HFFc6 (cell line): ENCODE measurements around the gene ITGA6. TPM values are rescaled to one million over a fixed set of nuclear protein-coding genes. Genes with fewer than 3 reads are reported as not detected.
A peak's percentile ranks its signal among the peaks of the same experiment; 100 is the strongest.

Source experiments
- DNase-seq: peaks from one replicate; pipeline ENCODE4 v3.0.0-alpha.2; 2018
- H3K27ac Mint-ChIP-seq: 2 replicates; pipeline ENCODE4 v1.8.0; 2020; ENCODE audit warnings: mild to moderate bottlenecking, mixed read lengths
- H3K27me3 Mint-ChIP-seq: 2 replicates; pipeline ENCODE4 v1.8.0; 2021; ENCODE audit warnings: mild to moderate bottlenecking, moderate library complexity, mixed read lengths; ENCODE audit not compliant: insufficient read depth
- H3K36me3 Mint-ChIP-seq: 2 replicates; pipeline ENCODE4 v1.8.0; 2021; ENCODE audit warnings: low read depth, mixed read lengths
- H3K4me1 Mint-ChIP-seq: 2 replicates; pipeline ENCODE4 v1.8.0; 2020; ENCODE audit warnings: low read depth, mixed read lengths
- H3K4me3 Mint-ChIP-seq: 2 replicates; pipeline ENCODE4 v1.8.0; 2020; ENCODE audit warnings: mild to moderate bottlenecking, moderate library complexity, mixed read lengths
- H3K9me3 Mint-ChIP-seq: 2 replicates; pipeline ENCODE4 v1.8.0; 2020; ENCODE audit warnings: mild to moderate bottlenecking, mixed read lengths
- CTCF ChIP-seq: fragments of 200-600 bp; sonication (generic); IDR thresholded peaks from 2 replicates; pipeline ENCODE4 v1.5.0; 2021; ENCODE audit warnings: antibody characterized with exemption, mild to moderate bottlenecking
- total RNA-seq, 6 experiments: library from RNA; stranded (reverse); fragmentation: NEBNext Ultra II Directional; extraction: Animal tissue kit (Norgen Biotek cat#: 25700); gene quantifications; 2 replicates in 1 of 6; 3 replicates in 5 of 6; pipeline ENCODE4 v1.2.3, GENCODE V29; 2021

Gene ITGA6
- total RNA-seq, 6 experiments from 2014 or later: 143 to 270 (median 148) TPM

- Mint-ChIP-seq H3K9me3 (no peaks in the 10 kb centered on the region), H3K4me1 (peaks cover 93% of the 10 kb centered on the region), H3K4me3 (peak overlapping the region; percentile 65), H3K27me3 (peaks cover 2% of the 10 kb centered on the region), H3K27ac (peak overlapping the region; percentile 73), H3K36me3 (no peaks in the 10 kb centered on the region)
- DNase-seq: no peak
- no peak for TF ChIP-seq CTCF
These were observed 33.4 kb downstream of the ITGA6 start for GRCh38 chr2:172460780-172461201.

GRCh38 chr2:172461591-172462372, 34.4 kb downstream of the ITGA6 start:
- peak overlapping the region; percentile 65; the same call in 1 of the 2 replicates for H3K4me3 Mint-ChIP-seq
- no peaks in the 10 kb centered on the region for H3K36me3 Mint-ChIP-seq
- no peaks in the 10 kb centered on the region for H3K9me3 Mint-ChIP-seq
- peaks cover 89% of the 10 kb centered on the region for H3K4me1 Mint-ChIP-seq
- peak overlapping the region; percentile 73 for H3K27ac Mint-ChIP-seq
- H3K27me3 Mint-ChIP-seq: peaks cover 2% of the 10 kb centered on the region; the same call in 1 of the 2 replicates
- TF ChIP-seq CTCF: peak; percentile 92
- DNase-seq: no peak

- Mint-ChIP-seq H3K27me3 (peaks cover 2% of the 10 kb centered on the region; the same call in 1 of the 2 replicates), H3K36me3 (no peaks in the 10 kb centered on the region), H3K4me3 (no peak overlapping the region), H3K4me1 (peaks cover 94% of the 10 kb centered on the region), H3K27ac (peak overlapping the region; percentile 11; the same call in 1 of the 2 replicates), H3K9me3 (no peaks in the 10 kb centered on the region)
- no peak for DNase-seq
- no peak; the same call in none of the 2 replicates for TF ChIP-seq CTCF
These were observed 35.0 kb downstream of the ITGA6 start for GRCh38 chr2:172462373-172462848.

GRCh38 chr2:172462849-172463381, 35.5 kb downstream of the ITGA6 start:
- Mint-ChIP-seq H3K36me3 (no peaks in the 10 kb centered on the region), H3K4me3 (no peak overlapping the region), H3K9me3 (no peaks in the 10 kb centered on the region), H3K27me3 (peaks cover 2% of the 10 kb centered on the region; the same call in 1 of the 2 replicates), H3K4me1 (peaks cover 91% of the 10 kb centered on the region), H3K27ac (peak overlapping the region; percentile 23; the same call in 1 of the 2 replicates)
- TF ChIP-seq CTCF: no peak
- DNase-seq: no peak

- no peak for TF ChIP-seq CTCF
- DNase-seq: no peak
- Mint-ChIP-seq H3K27ac (peak overlapping the region; percentile 81), H3K27me3 (peaks cover 2% of the 10 kb centered on the region; the same call in 1 of the 2 replicates), H3K4me3 (0 out of 2 replicates have a peak overlapping the region, but pooled peaks have one; percentile 80), H3K4me1 (peaks cover 86% of the 10 kb centered on the region), H3K9me3 (no peaks in the 10 kb centered on the region), H3K36me3 (no peaks in the 10 kb centered on the region)
These were observed 37.2 kb downstream of the ITGA6 start for GRCh38 chr2:172464400-172465129.
